K562 (cell line): ENCODE data around the gene SPINT1. TPM values are rescaled to one million over a fixed set of nuclear protein-coding genes. Genes with fewer than 3 reads are reported as not detected.

Experiments used
- ADNP ChIP-seq: fragments of 200-800 bp; sonication (Bioruptor generic); IDR thresholded peaks from 2 replicates; pipeline ENCODE4 v1.6.1; 2016; ENCODE audit warnings: missing genetic modification characterization, missing compliant biosample characterization
- ARID1B ChIP-seq: fragments of 450-650 bp; IDR thresholded peaks from 2 replicates; pipeline ENCODE4 v1.6.1; 2016; ENCODE audit warnings: antibody characterized with exemption, mild to moderate bottlenecking, inconsistent platforms
- FOSL1 ChIP-seq: fragments of 200-800 bp; sonication (Bioruptor generic); conservative IDR thresholded peaks from 2 replicates; pipeline ENCODE4 v1.6.1; 2016; ENCODE audit warnings: missing genetic modification characterization, missing compliant biosample characterization
- GABPB1 ChIP-seq: sonication (generic); formaldehyde crosslinking; IDR thresholded peaks from 2 replicates; pipeline ENCODE4 v1.8.0; 2022; ENCODE audit warnings: mild to moderate bottlenecking, missing genetic modification reagents
- L3MBTL2 ChIP-seq: fragments of 450-650 bp; IDR thresholded peaks from 2 replicates; pipeline ENCODE4 v1.6.1; 2016; ENCODE audit warnings: mild to moderate bottlenecking, moderate library complexity
- MAFK ChIP-seq: IDR thresholded peaks from 2 replicates; pipeline ENCODE4 v1.6.1; 2011; ENCODE audit warnings: low read length, improper control_type of control experiment
- MYNN ChIP-seq, 2 experiments: sonication (generic); formaldehyde crosslinking in 1 of 2; IDR thresholded peaks; 2 replicates each; pipeline versions ENCODE4 v1.5.0 to v1.6.1; 2016 to 2020; ENCODE audit warnings: antibody characterized with exemption in 1 of 2, missing genetic modification reagents in 1 of 2
- NFATC3 ChIP-seq: fragments of 450-650 bp; IDR thresholded peaks from 2 replicates; pipeline ENCODE4 v1.6.1; 2017; ENCODE audit warnings: mild to moderate bottlenecking
- NR2C1 ChIP-seq, 2 experiments: fragments of 450-650 bp; IDR thresholded peaks; 2 replicates each; pipeline ENCODE4 v1.6.1; 2017; ENCODE audit warnings: mild to moderate bottlenecking in 2 of 2, antibody characterized with exemption in 1 of 2, inconsistent platforms in 1 of 2, missing compliant biosample characterization in 1 of 2, missing genetic modification characterization in 1 of 2
- NR4A1 ChIP-seq, 2 experiments: fragments of 250-450 bp in 1 of 2; fragments of 450-650 bp in 1 of 2; sonication (Bioruptor Pico) in 1 of 2; IDR thresholded peaks; 2 replicates each; pipeline versions ENCODE4 v1.4.0 to v1.6.1; 2016 to 2020; ENCODE audit warnings: mild to moderate bottlenecking in 2 of 2, missing compliant biosample characterization in 1 of 2, missing genetic modification characterization in 1 of 2, moderate library complexity in 1 of 2
- SMARCB1 ChIP-seq: IDR thresholded peaks from 2 replicates; pipeline ENCODE4 v1.6.1; 2011; ENCODE audit warnings: improper control_type of control experiment, low read depth; ENCODE audit not compliant: insufficient read length
- TCF7 ChIP-seq: sonication (generic); IDR thresholded peaks from 2 replicates; pipeline ENCODE4 v1.6.1; 2016; ENCODE audit warnings: antibody characterized with exemption, borderline replicate concordance
- TEAD4 ChIP-seq, 2 experiments: sonication (generic) in 1 of 2; formaldehyde crosslinking in 1 of 2; IDR thresholded peaks; 2 replicates each; pipeline versions ENCODE4 v1.6.1 to v1.8.0; 2012 to 2022; ENCODE audit warnings: borderline replicate concordance in 1 of 2, inconsistent platforms in 1 of 2, low read length in 1 of 2, mild to moderate bottlenecking in 1 of 2, missing genetic modification reagents in 1 of 2
- ZC3H4 ChIP-seq: sonication (generic); formaldehyde crosslinking; IDR thresholded peaks from 2 replicates; pipeline ENCODE4 v1.9.0; 2021; ENCODE audit warnings: missing genetic modification reagents, borderline replicate concordance
- polyA plus RNA-seq, 8 experiments: library from polyadenylated mRNA; depleted of rRNA in 4 of 8; stranded (reverse) in 5 of 8; unstranded in 3 of 8; fragments of >200 nt; fragmentation: Nextera tagmentation in 2 of 8; fragmentation: Illumina TruSeq in 1 of 8; extraction: Ambion mirVana in 2 of 8; extraction: Trizol in 1 of 8; gene quantifications; 2 replicates each; pipeline versions ENCODE4 v1.2.1 to v1.2.3, GENCODE V29; 2011 to 2014; ENCODE audit warnings: inconsistent platforms in 1 of 8, missing spikeins in 1 of 8
- total RNA-seq, 7 experiments: library from RNA; depleted of rRNA in 6 of 7; stranded (reverse); fragments of >200 nt in 6 of 7; fragmentation: Illumina TruSeq in 2 of 7; extraction: Trizol in 2 of 7; gene quantifications; 2 replicates each; pipeline versions ENCODE4 v1.2.1 to v1.2.3, GENCODE V29; 2011 to 2021; ENCODE audit warnings: low replicate concordance in 1 of 7
- TF ChIP-seq, protein P1 (sequence below): fragments of 250-450 bp; sonication (Bioruptor Pico); IDR thresholded peaks from 2 replicates; pipeline ENCODE4 v1.8.0; 2021; ENCODE audit warnings: borderline replicate concordance, mild to moderate bottlenecking, moderate library complexity; ENCODE audit not compliant: poor library complexity, severe bottlenecking
- TF ChIP-seq, protein P2 (sequence below): sonication (generic); formaldehyde crosslinking; IDR thresholded peaks from 2 replicates; pipeline ENCODE4 v1.8.1; 2023; ENCODE audit warnings: missing genetic modification reagents, mild to moderate bottlenecking, borderline replicate concordance
- TF ChIP-seq, protein P3 (sequence below), 2 experiments: IDR thresholded peaks; 2 replicates each; pipeline ENCODE4 v1.6.1; 2012; ENCODE audit warnings: improper control_type of control experiment in 2 of 2, low read depth in 2 of 2, low read length in 2 of 2, borderline replicate concordance in 1 of 2

SPINT1 gene
- total and polyA plus RNA-seq, 9 of the 15 experiments (the other 6 are each of a cell fraction or from before 2014, with no cell fraction given), result 0.78 to 4.5 (median 1.5) TPM

DNA sequence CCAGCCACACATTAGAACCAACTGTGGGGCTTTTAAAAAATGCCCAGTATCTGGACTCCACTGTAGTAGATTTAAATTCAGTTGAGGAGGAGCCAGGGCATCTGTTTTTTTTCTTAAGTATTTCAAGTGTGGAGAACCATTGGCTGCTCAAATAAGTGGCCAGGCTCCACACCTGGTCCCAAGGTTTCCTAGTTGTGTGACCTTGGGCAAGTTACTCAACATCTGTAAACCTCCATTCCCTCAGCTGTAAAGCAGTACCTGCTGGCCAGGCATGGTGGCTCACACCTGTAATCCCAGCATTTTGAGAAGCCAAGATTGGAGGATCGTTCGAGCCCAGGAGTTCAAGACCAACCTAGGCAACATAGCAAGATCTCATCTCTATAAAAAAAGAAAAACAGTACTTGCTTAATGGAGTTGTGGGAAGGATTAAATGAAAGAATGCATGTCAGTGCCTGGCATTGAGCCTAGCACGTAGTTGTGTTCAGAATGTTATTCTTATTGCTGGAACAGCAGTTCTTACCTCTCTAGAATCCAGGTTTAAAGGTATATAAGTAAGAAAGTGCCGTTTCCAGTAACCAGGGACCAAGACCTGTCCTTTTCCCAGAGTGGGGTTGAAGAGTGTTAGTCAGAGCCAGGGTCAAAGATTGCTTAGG is 17.3 kb upstream of the SPINT1 start (continued):
- TF ChIP-seq NR4A1 (CRISPR knock-in tag; IDR thresholded peaks at IDR 0.05) (no peak), NR4A1 (tag; IDR thresholded peaks at IDR 0.05) (no peak), NR2C1 (IDR thresholded peaks at IDR 0.05) (no peak), NR2C1 (tag; IDR thresholded peaks at IDR 0.05) (no peak), ADNP (tag) (peak; percentile 69; the same call in 1 of the 2 replicates), L3MBTL2 (no peak; the same call in 1 of the 2 replicates), GABPB1 (peak; percentile 3; the same call in 1 of the 2 replicates), ARID1B (no peak), TCF7 (no peak), MAFK (no peak), ZC3H4 (CRISPR knock-in tag) (no peak), SMARCB1 (no peak), NFATC3 (no peak), TEAD4 (IDR thresholded peaks at IDR 0.05; ENCODE audit: low read length) (no peak), TEAD4 (CRISPR knock-in tag; IDR thresholded peaks at IDR 0.05; ENCODE audit: borderline replicate concordance) (no peak), FOSL1 (tag) (peak; percentile 66; the same call in 1 of the 2 replicates), MYNN (IDR thresholded peaks at IDR 0.05) (no peak), MYNN (CRISPR knock-in tag; IDR thresholded peaks at IDR 0.05) (no peak)
- TF ChIP-seq, protein P1, sequence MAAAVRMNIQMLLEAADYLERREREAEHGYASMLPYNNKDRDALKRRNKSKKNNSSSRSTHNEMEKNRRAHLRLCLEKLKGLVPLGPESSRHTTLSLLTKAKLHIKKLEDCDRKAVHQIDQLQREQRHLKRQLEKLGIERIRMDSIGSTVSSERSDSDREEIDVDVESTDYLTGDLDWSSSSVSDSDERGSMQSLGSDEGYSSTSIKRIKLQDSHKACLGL (CRISPR knock-in tag), result no peak
- TF ChIP-seq, protein P2, sequence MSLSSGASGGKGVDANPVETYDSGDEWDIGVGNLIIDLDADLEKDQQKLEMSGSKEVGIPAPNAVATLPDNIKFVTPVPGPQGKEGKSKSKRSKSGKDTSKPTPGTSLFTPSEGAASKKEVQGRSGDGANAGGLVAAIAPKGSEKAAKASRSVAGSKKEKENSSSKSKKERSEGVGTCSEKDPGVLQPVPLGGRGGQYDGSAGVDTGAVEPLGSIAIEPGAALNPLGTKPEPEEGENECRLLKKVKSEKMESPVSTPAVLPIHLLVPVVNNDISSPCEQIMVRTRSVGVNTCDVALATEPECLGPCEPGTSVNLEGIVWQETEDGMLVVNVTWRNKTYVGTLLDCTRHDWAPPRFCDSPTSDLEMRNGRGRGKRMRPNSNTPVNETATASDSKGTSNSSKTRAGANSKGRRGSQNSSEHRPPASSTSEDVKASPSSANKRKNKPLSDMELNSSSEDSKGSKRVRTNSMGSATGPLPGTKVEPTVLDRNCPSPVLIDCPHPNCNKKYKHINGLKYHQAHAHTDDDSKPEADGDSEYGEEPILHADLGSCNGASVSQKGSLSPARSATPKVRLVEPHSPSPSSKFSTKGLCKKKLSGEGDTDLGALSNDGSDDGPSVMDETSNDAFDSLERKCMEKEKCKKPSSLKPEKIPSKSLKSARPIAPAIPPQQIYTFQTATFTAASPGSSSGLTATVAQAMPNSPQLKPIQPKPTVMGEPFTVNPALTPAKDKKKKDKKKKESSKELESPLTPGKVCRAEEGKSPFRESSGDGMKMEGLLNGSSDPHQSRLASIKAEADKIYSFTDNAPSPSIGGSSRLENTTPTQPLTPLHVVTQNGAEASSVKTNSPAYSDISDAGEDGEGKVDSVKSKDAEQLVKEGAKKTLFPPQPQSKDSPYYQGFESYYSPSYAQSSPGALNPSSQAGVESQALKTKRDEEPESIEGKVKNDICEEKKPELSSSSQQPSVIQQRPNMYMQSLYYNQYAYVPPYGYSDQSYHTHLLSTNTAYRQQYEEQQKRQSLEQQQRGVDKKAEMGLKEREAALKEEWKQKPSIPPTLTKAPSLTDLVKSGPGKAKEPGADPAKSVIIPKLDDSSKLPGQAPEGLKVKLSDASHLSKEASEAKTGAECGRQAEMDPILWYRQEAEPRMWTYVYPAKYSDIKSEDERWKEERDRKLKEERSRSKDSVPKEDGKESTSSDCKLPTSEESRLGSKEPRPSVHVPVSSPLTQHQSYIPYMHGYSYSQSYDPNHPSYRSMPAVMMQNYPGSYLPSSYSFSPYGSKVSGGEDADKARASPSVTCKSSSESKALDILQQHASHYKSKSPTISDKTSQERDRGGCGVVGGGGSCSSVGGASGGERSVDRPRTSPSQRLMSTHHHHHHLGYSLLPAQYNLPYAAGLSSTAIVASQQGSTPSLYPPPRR, result no peak; the same call in 1 of the 2 replicates
- TF ChIP-seq, protein P3, sequence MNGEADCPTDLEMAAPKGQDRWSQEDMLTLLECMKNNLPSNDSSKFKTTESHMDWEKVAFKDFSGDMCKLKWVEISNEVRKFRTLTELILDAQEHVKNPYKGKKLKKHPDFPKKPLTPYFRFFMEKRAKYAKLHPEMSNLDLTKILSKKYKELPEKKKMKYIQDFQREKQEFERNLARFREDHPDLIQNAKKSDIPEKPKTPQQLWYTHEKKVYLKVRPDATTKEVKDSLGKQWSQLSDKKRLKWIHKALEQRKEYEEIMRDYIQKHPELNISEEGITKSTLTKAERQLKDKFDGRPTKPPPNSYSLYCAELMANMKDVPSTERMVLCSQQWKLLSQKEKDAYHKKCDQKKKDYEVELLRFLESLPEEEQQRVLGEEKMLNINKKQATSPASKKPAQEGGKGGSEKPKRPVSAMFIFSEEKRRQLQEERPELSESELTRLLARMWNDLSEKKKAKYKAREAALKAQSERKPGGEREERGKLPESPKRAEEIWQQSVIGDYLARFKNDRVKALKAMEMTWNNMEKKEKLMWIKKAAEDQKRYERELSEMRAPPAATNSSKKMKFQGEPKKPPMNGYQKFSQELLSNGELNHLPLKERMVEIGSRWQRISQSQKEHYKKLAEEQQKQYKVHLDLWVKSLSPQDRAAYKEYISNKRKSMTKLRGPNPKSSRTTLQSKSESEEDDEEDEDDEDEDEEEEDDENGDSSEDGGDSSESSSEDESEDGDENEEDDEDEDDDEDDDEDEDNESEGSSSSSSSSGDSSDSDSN (IDR thresholded peaks at IDR 0.05; ENCODE audit: borderline replicate concordance in 1 of 2, low read depth in 2 of 2, low read length in 2 of 2), result no peak
